ENCODE results near the gene AHNAK2.
"Not testable (repeated sequence)": the region's sequence is repeated elsewhere in the genome, so short reads cannot be mapped to it uniquely, and the experiment has no call there.

The AHNAK2 gene

DNA sequence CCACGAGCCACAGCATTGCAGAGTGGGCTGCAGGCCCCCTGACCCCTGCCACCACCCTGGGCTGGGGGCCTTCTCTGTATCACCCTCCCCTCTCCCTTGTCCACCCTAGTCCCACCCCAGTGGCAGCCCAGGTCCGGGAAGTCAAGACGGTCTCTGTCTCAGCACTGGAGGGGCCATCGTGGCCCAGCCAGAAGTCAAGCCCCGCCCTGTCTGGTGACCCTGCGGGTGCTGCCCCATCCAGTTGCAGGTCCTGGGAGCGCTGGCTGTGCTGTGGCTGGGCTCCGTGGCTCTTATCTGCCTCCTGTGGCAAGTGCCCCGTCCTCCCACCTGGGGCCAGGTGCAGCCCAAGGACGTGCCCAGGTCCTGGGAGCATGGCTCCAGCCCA is 50.8 kb downstream of the AHNAK2 start:
- no peak for DNase-seq (ENCODE audit: low read depth)

GRCh38 chr14:104926619-104927431 is 51.3 kb downstream of the AHNAK2 start:
- no peak for DNase-seq (ENCODE audit: low read depth)

- no peak for DNase-seq (ENCODE audit: low read depth)
These were observed 52.1 kb downstream of the AHNAK2 start for GRCh38 chr14:104925855-104926609.

- DNase-seq (ENCODE audit: low read depth), result no peak
These were observed 52.8 kb downstream of the AHNAK2 start for GRCh38 chr14:104925214-104925854.

GRCh38 chr14:104924421-104925213 is 53.6 kb downstream of the AHNAK2 start, which contains the start of gene PLD4:
Gene PLD4, plus strand, starts transcription at chr14:104924879. Its CDS starts 2,262 bp downstream, at chr14:104927141.
- no peak for DNase-seq (ENCODE audit: low read depth)

DNA sequence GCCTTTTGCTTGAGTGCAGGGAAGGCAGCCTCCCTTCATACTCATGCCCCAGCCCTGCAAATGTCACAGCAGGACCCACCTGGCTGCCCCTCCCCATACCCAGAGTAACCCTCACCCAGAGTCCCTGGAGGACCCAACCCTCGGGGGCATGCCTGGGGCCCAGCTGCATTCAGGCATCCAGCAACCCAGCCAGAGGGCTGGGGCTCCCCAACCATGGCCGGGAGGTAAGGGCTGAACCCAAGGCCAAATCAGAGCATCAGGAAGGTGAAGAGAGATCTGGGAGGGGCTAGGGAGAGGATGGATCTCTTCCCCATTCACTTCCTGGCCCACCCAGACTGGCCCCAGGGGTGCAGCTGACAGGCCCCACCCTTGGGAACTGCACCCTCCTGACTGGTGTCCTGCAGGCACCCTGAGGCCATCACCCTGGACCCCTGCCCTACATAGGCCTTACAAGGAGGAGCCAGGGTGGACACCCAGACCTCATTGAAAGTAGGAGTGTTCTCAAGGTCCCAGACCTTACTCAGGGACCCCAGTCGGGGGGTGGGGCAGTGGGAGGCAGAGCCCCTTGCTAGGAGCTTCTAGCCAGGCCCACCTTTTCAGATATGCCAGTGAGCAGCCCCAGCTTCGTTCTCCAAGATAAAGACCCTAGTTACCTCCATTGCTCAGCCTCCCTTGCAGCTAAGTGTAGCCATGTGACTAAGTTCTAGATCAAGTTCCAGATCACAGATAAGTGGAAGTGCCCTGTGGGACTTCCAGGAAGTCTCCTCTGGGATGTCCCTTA is 54.3 kb downstream of the AHNAK2 start:
- DNase-seq (ENCODE audit: low read depth), result no peak

GRCh38 chr14:104919993-104920315 is 58.2 kb downstream of the AHNAK2 start:
- DNase-seq (ENCODE audit: low read depth), result no peak

- not testable (repeated sequence) for DNase-seq (ENCODE audit: low read depth)
These were observed 58.8 kb downstream of the AHNAK2 start for GRCh38 chr14:104919152-104919992.

GRCh38 chr14:104917993-104918392 is 60.2 kb downstream of the AHNAK2 start:
- DNase-seq (ENCODE audit: low read depth), result no peak

GRCh38 chr14:104917116-104917515 is 61.1 kb downstream of the AHNAK2 start:
- DNase-seq (ENCODE audit: low read depth), result no peak

GRCh38 chr14:104913435-104913834 is 64.7 kb downstream of the AHNAK2 start:
- no peak for DNase-seq (ENCODE audit: low read depth)

- DNase-seq (ENCODE audit: low read depth), result no peak
These were observed 66.1 kb downstream of the AHNAK2 start for GRCh38 chr14:104912053-104912452.

GRCh38 chr14:104908303-104908702 is 69.9 kb downstream of the AHNAK2 start:
- no peak for DNase-seq (ENCODE audit: low read depth)

- DNase-seq (ENCODE audit: low read depth), result not testable (repeated sequence)
These were observed 72.6 kb downstream of the AHNAK2 start for GRCh38 chr14:104905579-104905933.

GRCh38 chr14:104904650-104905578 is 73.3 kb downstream of the AHNAK2 start:
- DNase-seq (ENCODE audit: low read depth), result not testable (repeated sequence)

DNA sequence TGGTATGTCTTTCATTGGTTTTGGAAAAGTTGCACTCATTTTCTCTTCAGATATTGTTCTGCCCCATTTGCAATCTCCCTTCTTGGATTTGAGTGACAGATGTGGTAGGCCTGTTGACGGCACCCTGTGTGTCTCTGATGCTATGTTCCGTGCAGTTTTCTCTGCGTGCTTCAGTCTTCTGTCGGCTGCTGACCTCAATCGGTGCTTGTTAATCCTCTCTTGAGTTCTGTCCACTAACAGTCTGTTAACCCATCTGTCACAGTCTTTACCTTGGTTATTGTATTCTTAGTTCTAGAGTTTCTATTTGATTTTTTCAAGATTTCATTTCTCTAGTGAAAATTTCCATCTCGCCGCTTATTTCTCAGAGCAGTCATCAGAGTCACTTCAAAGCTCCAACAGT is 74.2 kb downstream of the AHNAK2 start:
- DNase-seq (ENCODE audit: low read depth), result no peak

- DNase-seq (ENCODE audit: low read depth), result no peak
These were observed 77.3 kb downstream of the AHNAK2 start for GRCh38 chr14:104900639-104901512.

DNA sequence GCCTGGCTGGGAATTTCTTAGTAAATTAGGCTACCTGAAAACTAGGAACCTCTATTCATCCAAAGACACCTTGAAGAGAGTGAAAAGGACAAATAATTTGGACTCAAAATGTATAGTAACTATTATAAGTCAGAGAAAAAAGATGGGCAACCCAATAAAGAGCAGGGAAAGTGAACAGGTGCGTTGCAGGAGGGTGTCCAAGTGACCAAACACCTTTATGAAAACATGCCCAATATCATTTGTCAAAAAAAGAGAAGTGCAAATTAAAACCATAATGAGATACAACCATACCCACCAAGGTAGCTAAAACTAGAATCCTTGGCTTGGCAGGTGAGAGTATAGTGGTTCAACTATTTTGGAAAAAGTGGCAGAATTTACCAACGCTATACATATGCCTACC is 78.4 kb downstream of the AHNAK2 start:
- no peak for DNase-seq (ENCODE audit: low read depth)
